Measurements from ENCODE around the gene TFIP11.

Gene TFIP11

GRCh38 chr22:26548303-26548702, 36.0 kb upstream of the TFIP11 start:
- TF ChIP-seq CTCF (conservative IDR thresholded peaks at IDR 0.05; ENCODE audit: low read depth, low read length) = no peak
- DNase-seq (ENCODE audit: low read depth) = no peak

GRCh38 chr22:26547837-26548236, 35.6 kb upstream of the TFIP11 start:
- no peak overlapping the region for H3K4me3 ChIP-seq (ENCODE audit: low read depth, low read length)
- DNase-seq (ENCODE audit: low read depth) = no peak
- TF ChIP-seq CTCF (conservative IDR thresholded peaks at IDR 0.05; ENCODE audit: low read depth, low read length) = no peak

More at GRCh38 chr22:26548303-26548702, 36.0 kb upstream of the TFIP11 start:
- H3K4me3 ChIP-seq (ENCODE audit: low read depth, low read length) = no peak overlapping the region

GRCh38 chr22:26547426-26547825, 35.2 kb upstream of the TFIP11 start:
- no peak for DNase-seq (ENCODE audit: low read depth)
- no peak overlapping the region for H3K4me3 ChIP-seq (ENCODE audit: low read depth, low read length)
- TF ChIP-seq CTCF (conservative IDR thresholded peaks at IDR 0.05; ENCODE audit: low read depth, low read length) = no peak

GRCh38 chr22:26546282-26546681, 34.0 kb upstream of the TFIP11 start:
- no peak overlapping the region for H3K4me3 ChIP-seq (ENCODE audit: low read depth, low read length)
- no peak for DNase-seq (ENCODE audit: low read depth)
- TF ChIP-seq CTCF (conservative IDR thresholded peaks at IDR 0.05; ENCODE audit: low read depth, low read length) = no peak

- no peak for TF ChIP-seq CTCF (conservative IDR thresholded peaks at IDR 0.05; ENCODE audit: low read depth, low read length)
- DNase-seq (ENCODE audit: low read depth) = no peak
- H3K4me3 ChIP-seq (ENCODE audit: low read depth, low read length) = no peak overlapping the region
Observed at GRCh38 chr22:26545827-26546226, 33.6 kb upstream of the TFIP11 start.

GRCh38 chr22:26545385-26545784, 33.1 kb upstream of the TFIP11 start:
- DNase-seq (ENCODE audit: low read depth) = no peak
- no peak overlapping the region for H3K4me3 ChIP-seq (ENCODE audit: low read depth, low read length)
- TF ChIP-seq CTCF (conservative IDR thresholded peaks at IDR 0.05; ENCODE audit: low read depth, low read length) = no peak

GRCh38 chr22:26544489-26544888, 32.2 kb upstream of the TFIP11 start:
- TF ChIP-seq CTCF (conservative IDR thresholded peaks at IDR 0.05; ENCODE audit: low read depth, low read length) = no peak
- no peak for DNase-seq (ENCODE audit: low read depth)
- no peak overlapping the region for H3K4me3 ChIP-seq (ENCODE audit: low read depth, low read length)

Data from choroid plexus epithelial cell (primary cell).